Heart left ventricle (tissue), 16 donors: Measurements from ENCODE around the gene RASGEF1B. TPM values are rescaled to one million over a fixed set of nuclear protein-coding genes. Genes with fewer than 3 reads are reported as not detected.

Experiments used
- ATAC-seq, 4 donors: fragments of 200-7000 bp; cut with Tn5 transposase; one replicate each; pipeline ENCODE4 v1.9.1; 2020 to 2022; ENCODE audit warnings: moderate library complexity in 4 of 4, mild to moderate bottlenecking in 3 of 4, moderate number of reproducible peaks in 1 of 4
- DNase-seq, 5 donors: peaks; one replicate each; pipeline ENCODE4 v3.0.0-alpha.2; 2020
- H3K27ac ChIP-seq, 12 donors: fragments of 200-600 bp; sonication (generic) in 4 of 12; one replicate each; pipeline versions ENCODE4 v1.5.0 to v1.8.0; 2016 to 2022; ENCODE audit warnings: mild to moderate bottlenecking in 2 of 12
- H3K27me3 ChIP-seq, 9 donors: fragments of 200-600 bp; sonication (generic) in 2 of 9; one replicate each; pipeline versions ENCODE4 v1.5.1 to v1.8.0; 2016 to 2022; ENCODE audit warnings: mild to moderate bottlenecking in 3 of 9
- H3K36me3 ChIP-seq, 9 donors: fragments of 200-600 bp; sonication (generic) in 2 of 9; one replicate each; pipeline versions ENCODE4 v1.5.0 to v1.8.0; 2018 to 2022; ENCODE audit warnings: mild to moderate bottlenecking in 2 of 9
- H3K4me1 ChIP-seq, 12 donors: fragments of 200-600 bp; sonication (generic) in 4 of 12; one replicate each; pipeline versions ENCODE4 v1.5.0 to v1.8.0; 2016 to 2022; ENCODE audit warnings: mild to moderate bottlenecking in 3 of 12
- H3K4me3 ChIP-seq, 12 donors: fragments of 200-600 bp; sonication (generic) in 4 of 12; one replicate each; pipeline versions ENCODE4 v1.5.0 to v1.8.0; 2017 to 2022; ENCODE audit warnings: mild to moderate bottlenecking in 9 of 12, moderate library complexity in 4 of 12
- H3K9me3 ChIP-seq, 12 donors: fragments of 200-600 bp; sonication (generic) in 4 of 12; one replicate each; pipeline versions ENCODE4 v1.5.0 to v1.8.0; 2016 to 2022; ENCODE audit warnings: mild to moderate bottlenecking in 1 of 12
- POLR2A ChIP-seq, 2 donors: fragments of 450-650 bp; IDR thresholded peaks; one replicate each; pipeline ENCODE4 v1.6.1; 2017; ENCODE audit warnings: antibody characterized with exemption in 2 of 2, mild to moderate bottlenecking in 2 of 2, moderate library complexity in 2 of 2
- WGBS, 4 donors: extraction: QIAGEN DNeasy Blood & Tissue Kit in 2 of 4; methylation state at CpG; one replicate each; pipeline versions ENCODE4 v1.1.5 to v1.1.7; 2013 to 2018; 5-methylcytosine and 5-hydroxymethylcytosine counted together
- intact Hi-C, 10 donors: fragments of 100-400 bp; cut with DNase I; formaldehyde crosslinking; loops; one replicate each; pipeline versions ENCODE4 v1.11.1 to v1.14.2; 2022
- polyA plus RNA-seq, 2 donors: library from polyadenylated mRNA; stranded (reverse); fragments of 200-250 nt; gene quantifications; one replicate each; pipeline ENCODE4 v1.2.3, GENCODE V29; 2013
- total RNA-seq, 9 donors: library from RNA; depleted of rRNA in 2 of 9; stranded (reverse); fragments of >200 nt in 2 of 9; fragmentation: NEBNext Ultra II Directional in 3 of 9; extraction: Animal tissue kit (Norgen Biotek cat#: 25700) in 3 of 9; gene quantifications; one replicate each; pipeline versions ENCODE4 v1.1.0 to v1.2.4, GENCODE V29; 2016 to 2023
- TF ChIP-seq, protein P1 (sequence below), 12 donors: fragments of 200-600 bp; sonication (generic) in 4 of 12; IDR thresholded peaks; one replicate each; pipeline versions ENCODE4 v1.5.0 to v1.8.0; 2018 to 2022; ENCODE audit warnings: antibody characterized with exemption in 12 of 12, mild to moderate bottlenecking in 5 of 12
- donor health status: ischemic (EF 13 %, LVEDD 7.1; RV severe dilation, severe dysfunction).
- donor health status: healthy with polysubstance abuse.
- donor health status: DM: no; HTN: yes; CAD: no.
- donor health status: DM: no; HTN: no; CAD: no.
- donor health status: ischemic (EF 25% LVEDD 6.9; RV normal size, moderate dysfunction).
- donor health status: ischemic (EF 25% LVEDD 5.7; RV mildly dilated, moderate dysfunction).
- donor health status: healthy.
- donor health status: DM: yes; HTN: yes; CAD: no.
- donor health status: ischemic (EF 35%, LVEDD 5.7; RV mildly dilated, moderate dysfunction).
- donor health status: nonischemic (EF 11% LVEDD 7.7; RV severe dilation, severe dysfunction).
- donor health status: DM: yes; HTN: yes; CAD: no.
- donor health status: PGD.
- donor health status: ischemic (EF 29% LVEDD 5.4; RV normal size, mild dysfunction).
- donor health status: nonischemic (EF 23%, LVEDD 6.1; RV moderate dilation, normal function).

Gene RASGEF1B
- total and polyA plus RNA-seq, 11 donors, result 1.5 to 11.9 (median 2.9) TPM

DNA sequence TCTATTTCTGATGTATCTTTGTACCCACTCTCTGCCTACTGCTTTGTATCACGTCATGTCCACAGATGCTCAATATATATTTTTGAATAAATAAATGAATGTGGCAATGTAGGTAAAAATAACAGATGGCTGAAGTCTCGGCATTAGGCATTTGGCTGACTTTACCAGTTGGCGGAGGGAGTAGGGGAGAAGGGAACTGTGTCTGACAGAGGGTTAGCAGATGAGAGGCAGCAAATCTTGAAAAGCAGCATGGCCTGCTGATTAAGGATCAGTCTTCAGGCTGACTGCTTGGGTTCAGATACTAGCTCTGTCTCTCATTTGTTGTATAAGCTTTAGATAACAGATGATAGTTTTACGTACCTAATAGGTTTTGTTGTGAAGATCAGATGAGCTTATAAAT is 31.9 kb upstream of the RASGEF1B start:
- no peak for ATAC-seq
- H3K9me3 ChIP-seq, result no peaks in the 10 kb centered on the region
- intact Hi-C loops, result no loop called here

GRCh38 chr4:81502564-81502963 is 30.9 kb upstream of the RASGEF1B start:
- H3K36me3 ChIP-seq, result no peaks in the 10 kb centered on the region
- DNase-seq (no peak), ATAC-seq (no peak)
- peaks cover 0 to 29% (median 6%) of the 10 kb centered on the region in 12 donors for H3K4me1 ChIP-seq
- no peak overlapping the region for H3K27ac ChIP-seq
- H3K9me3 ChIP-seq, result no peaks in the 10 kb centered on the region
- intact Hi-C loops, result no loop called here
- no peaks in the 10 kb centered on the region for H3K27me3 ChIP-seq
- WGBS, 4 donors, result 88 to 94% (median 91%) methylated on average over 4 of the region's 4 CpGs
- H3K4me3 ChIP-seq, result no peak overlapping the region
- no peak for TF ChIP-seq POLR2A (IDR thresholded peaks at IDR 0.05)
- TF ChIP-seq, protein P1, sequence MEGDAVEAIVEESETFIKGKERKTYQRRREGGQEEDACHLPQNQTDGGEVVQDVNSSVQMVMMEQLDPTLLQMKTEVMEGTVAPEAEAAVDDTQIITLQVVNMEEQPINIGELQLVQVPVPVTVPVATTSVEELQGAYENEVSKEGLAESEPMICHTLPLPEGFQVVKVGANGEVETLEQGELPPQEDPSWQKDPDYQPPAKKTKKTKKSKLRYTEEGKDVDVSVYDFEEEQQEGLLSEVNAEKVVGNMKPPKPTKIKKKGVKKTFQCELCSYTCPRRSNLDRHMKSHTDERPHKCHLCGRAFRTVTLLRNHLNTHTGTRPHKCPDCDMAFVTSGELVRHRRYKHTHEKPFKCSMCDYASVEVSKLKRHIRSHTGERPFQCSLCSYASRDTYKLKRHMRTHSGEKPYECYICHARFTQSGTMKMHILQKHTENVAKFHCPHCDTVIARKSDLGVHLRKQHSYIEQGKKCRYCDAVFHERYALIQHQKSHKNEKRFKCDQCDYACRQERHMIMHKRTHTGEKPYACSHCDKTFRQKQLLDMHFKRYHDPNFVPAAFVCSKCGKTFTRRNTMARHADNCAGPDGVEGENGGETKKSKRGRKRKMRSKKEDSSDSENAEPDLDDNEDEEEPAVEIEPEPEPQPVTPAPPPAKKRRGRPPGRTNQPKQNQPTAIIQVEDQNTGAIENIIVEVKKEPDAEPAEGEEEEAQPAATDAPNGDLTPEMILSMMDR (IDR thresholded peaks at IDR 0.05), result no peak

More for the DNA sequence above, 31.9 kb upstream of the RASGEF1B start:
- peaks cover 0 to 37% (median 6%) of the 10 kb centered on the region in 12 donors for H3K4me1 ChIP-seq
- peak overlapping the region in 1 of 12 donors; percentile 55 for H3K27ac ChIP-seq
- TF ChIP-seq, protein P1 (IDR thresholded peaks at IDR 0.05), result no peak
- TF ChIP-seq POLR2A (IDR thresholded peaks at IDR 0.05), result no peak
- no peak for DNase-seq
- H3K36me3 ChIP-seq, result no peaks in the 10 kb centered on the region
- no peak overlapping the region for H3K4me3 ChIP-seq
- H3K27me3 ChIP-seq, result no peaks in the 10 kb centered on the region
- WGBS, 4 donors, result 85 to 93% (median 92%) methylated on average over 4 of the region's 4 CpGs

DNA sequence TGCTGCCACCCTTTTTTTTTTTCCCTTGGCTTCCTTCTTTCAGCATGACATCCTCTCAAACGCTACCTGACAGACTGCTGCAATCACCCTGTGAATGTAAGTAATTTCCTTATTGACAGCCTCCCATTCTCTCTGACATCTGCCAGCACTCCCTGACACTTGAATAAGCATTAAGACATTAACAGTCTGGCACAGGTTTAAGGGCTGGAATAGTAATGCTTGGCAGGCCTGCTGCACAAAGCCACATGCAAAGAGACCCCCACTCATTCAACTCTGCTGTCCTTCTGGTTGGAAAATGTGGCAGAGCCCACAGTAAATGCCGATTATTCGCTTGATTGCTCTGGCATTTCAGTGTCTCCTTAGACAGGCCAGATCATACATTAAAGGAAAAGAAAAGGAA is 28.1 kb upstream of the RASGEF1B start:
- Histone ChIP-seq H3K36me3 (no peaks in the 10 kb centered on the region), H3K9me3 (no peaks in the 10 kb centered on the region), H3K4me1 (peaks cover 0 to 17% (median under 1%) of the 10 kb centered on the region in 12 donors), H3K27me3 (no peaks in the 10 kb centered on the region), H3K4me3 (no peak overlapping the region), H3K27ac (no peak overlapping the region)
- intact Hi-C loops, result no loop called here
- ATAC-seq, result no peak
- 60 to 64% (median 61%) methylated on average over 3 of the region's 3 CpGs for WGBS, 4 donors
- no peak for DNase-seq
- TF ChIP-seq, protein P1 (IDR thresholded peaks at IDR 0.05), result no peak
- no peak for TF ChIP-seq POLR2A (IDR thresholded peaks at IDR 0.05)

- no peak overlapping the region for H3K27ac ChIP-seq
- no peaks in the 10 kb centered on the region for H3K27me3 ChIP-seq
- ATAC-seq (no peak), DNase-seq (no peak)
- 68 to 79% (median 71%) methylated on average over 1 of the region's 1 CpG for WGBS, 4 donors
- H3K9me3 ChIP-seq, result no peaks in the 10 kb centered on the region
- H3K4me3 ChIP-seq, result no peak overlapping the region
- no peaks in the 10 kb centered on the region for H3K36me3 ChIP-seq
- TF ChIP-seq, protein P1 (IDR thresholded peaks at IDR 0.05), result no peak
- TF ChIP-seq POLR2A (IDR thresholded peaks at IDR 0.05), result no peak
- intact Hi-C loops, result no loop called here
- peaks cover 0 to 22% (median 0%) of the 10 kb centered on the region in 12 donors for H3K4me1 ChIP-seq
These were observed 26.9 kb upstream of the RASGEF1B start for GRCh38 chr4:81498551-81499099.
